ENCODE data around the gene DSG4.

Gene DSG4

GRCh38 chr18:31393286-31393685 lies 16.7 kb downstream of the DSG4 start:
- TF ChIP-seq, protein P1, sequence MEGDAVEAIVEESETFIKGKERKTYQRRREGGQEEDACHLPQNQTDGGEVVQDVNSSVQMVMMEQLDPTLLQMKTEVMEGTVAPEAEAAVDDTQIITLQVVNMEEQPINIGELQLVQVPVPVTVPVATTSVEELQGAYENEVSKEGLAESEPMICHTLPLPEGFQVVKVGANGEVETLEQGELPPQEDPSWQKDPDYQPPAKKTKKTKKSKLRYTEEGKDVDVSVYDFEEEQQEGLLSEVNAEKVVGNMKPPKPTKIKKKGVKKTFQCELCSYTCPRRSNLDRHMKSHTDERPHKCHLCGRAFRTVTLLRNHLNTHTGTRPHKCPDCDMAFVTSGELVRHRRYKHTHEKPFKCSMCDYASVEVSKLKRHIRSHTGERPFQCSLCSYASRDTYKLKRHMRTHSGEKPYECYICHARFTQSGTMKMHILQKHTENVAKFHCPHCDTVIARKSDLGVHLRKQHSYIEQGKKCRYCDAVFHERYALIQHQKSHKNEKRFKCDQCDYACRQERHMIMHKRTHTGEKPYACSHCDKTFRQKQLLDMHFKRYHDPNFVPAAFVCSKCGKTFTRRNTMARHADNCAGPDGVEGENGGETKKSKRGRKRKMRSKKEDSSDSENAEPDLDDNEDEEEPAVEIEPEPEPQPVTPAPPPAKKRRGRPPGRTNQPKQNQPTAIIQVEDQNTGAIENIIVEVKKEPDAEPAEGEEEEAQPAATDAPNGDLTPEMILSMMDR (IDR thresholded peaks at IDR 0.05; ENCODE audit: extremely low read depth, insufficient read depth, missing control alignments): no peak
- DNase-seq (ENCODE audit: low spot score): no peak
- in situ Hi-C loops (cut with MboI; ENCODE audit: low pct_unique_long_range_greater_than_20kb, low sequenced_read_pairs, unreplicated experiment): no loop called here

GRCh38 chr18:31396796-31397612 lies 20.4 kb downstream of the DSG4 start:
- no peak for DNase-seq (ENCODE audit: low spot score)
- TF ChIP-seq, protein P1 (IDR thresholded peaks at IDR 0.05; ENCODE audit: extremely low read depth, insufficient read depth, missing control alignments): no peak
- in situ Hi-C loops (cut with MboI; ENCODE audit: low pct_unique_long_range_greater_than_20kb, low sequenced_read_pairs, unreplicated experiment): no loop called here

GRCh38 chr18:31398191-31398590 lies 21.6 kb downstream of the DSG4 start:
- TF ChIP-seq, protein P1 (IDR thresholded peaks at IDR 0.05; ENCODE audit: extremely low read depth, insufficient read depth, missing control alignments): no peak
- DNase-seq (ENCODE audit: low spot score): no peak
- in situ Hi-C loops (cut with MboI; ENCODE audit: low pct_unique_long_range_greater_than_20kb, low sequenced_read_pairs, unreplicated experiment): no loop called here

DNA sequence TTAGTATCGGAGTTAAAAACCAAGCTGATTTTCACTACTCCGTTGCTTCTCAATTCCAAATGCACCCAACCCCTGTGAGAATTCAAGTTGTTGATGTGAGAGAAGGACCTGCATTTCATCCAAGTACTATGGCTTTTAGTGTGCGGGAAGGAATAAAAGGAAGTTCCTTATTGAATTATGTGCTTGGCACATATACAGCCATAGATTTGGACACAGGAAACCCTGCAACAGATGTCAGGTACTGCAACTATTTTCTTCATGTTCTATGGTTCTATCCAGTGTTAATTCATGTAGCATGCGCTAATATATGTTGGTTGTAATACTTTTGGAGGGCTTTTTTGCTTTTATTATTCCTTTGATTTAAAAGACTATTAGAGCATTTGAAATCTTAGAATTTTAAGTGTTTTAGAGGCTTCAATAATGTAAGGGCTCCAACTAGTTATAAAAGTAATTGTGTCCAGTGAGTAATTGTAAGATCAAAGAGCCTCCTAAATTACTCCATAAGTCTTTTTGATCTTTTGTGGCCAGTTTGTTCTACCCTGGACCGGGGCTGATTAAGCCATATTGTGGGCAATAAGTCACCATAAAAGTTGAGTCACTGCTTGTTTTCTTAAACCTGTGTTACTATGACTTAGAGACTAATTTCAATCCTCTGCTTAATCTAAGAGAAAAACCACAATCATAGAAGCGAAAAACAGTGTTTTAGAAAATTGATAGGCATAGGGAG lies 22.9 kb downstream of the DSG4 start:
- in situ Hi-C loops (cut with MboI; ENCODE audit: low pct_unique_long_range_greater_than_20kb, low sequenced_read_pairs, unreplicated experiment): no loop called here
- TF ChIP-seq, protein P1 (IDR thresholded peaks at IDR 0.05; ENCODE audit: extremely low read depth, insufficient read depth, missing control alignments): no peak
- no peak for DNase-seq (ENCODE audit: low spot score)

DNA sequence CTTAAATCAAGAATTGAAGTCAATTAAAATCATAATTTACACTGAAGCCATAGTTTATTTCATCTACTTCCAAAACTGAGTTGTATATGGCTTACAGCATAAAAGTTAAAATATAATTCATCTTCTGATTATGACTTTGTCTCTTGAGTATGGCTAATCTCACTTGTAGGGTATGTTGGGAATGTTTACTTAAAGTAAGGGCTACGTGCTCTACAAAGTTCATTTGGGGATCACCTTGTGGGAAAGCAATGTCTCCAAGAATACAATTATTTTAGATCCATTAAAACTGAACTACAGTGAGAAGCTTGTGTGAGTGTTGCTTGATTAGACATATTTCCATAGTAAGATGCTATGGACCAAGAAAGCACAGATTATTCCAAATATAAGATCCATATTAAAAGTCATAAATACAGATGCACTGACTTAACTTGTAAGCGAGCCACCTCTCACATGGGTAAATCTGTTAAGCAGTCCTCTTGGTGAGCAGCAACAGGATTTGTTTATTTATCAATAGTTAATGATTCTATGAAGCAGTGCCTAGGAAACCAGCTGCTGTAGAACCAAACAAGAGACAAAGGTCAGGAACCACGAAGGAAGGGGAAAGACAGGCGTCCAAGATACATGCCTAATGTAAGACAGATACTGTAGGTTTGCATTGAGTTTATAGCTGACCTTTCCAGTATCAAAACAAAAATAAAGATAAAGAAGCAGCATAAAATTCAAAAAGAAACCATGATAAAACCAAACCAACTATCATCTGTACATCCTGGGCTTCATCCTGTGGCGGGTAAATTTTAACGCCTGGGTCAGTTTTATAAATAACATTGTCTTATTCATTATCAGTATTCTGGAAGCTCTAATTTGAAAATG lies 24.8 kb downstream of the DSG4 start:
- TF ChIP-seq, protein P1 (IDR thresholded peaks at IDR 0.05; ENCODE audit: extremely low read depth, insufficient read depth, missing control alignments): no peak
- DNase-seq (ENCODE audit: low spot score): no peak
- in situ Hi-C loops (cut with MboI; ENCODE audit: low pct_unique_long_range_greater_than_20kb, low sequenced_read_pairs, unreplicated experiment): no loop called here

GRCh38 chr18:31402026-31402373 lies 25.4 kb downstream of the DSG4 start:
- DNase-seq (ENCODE audit: low spot score): no peak
- TF ChIP-seq, protein P1 (IDR thresholded peaks at IDR 0.05; ENCODE audit: extremely low read depth, insufficient read depth, missing control alignments): no peak
- in situ Hi-C loops (cut with MboI; ENCODE audit: low pct_unique_long_range_greater_than_20kb, low sequenced_read_pairs, unreplicated experiment): no loop called here
